IMR-90 (cell line): Measurements from ENCODE around the gene ACOX1. TPM values are rescaled to one million over a fixed set of nuclear protein-coding genes. Genes with fewer than 3 reads are reported as not detected.

Experiments
- ATAC-seq: fragments of 200-7000 bp; cut with Tn5 transposase; 2 replicates; pipeline ENCODE4 v1.9.1; 2020; ENCODE audit warnings: low read depth, mild to moderate bottlenecking, moderate library complexity
- BruUV-seq: library from RNA; stranded (reverse); fragments of 400-500 nt; replicated peaks from 2 replicates; lab custom pipeline; 2021; lab: Mats Ljungman, UMichigan
- CTCF ChIA-PET: fragments of 300-600 bp; formaldehyde crosslinking; extraction: SDS; loops from one replicate; lab custom pipeline; 2021; ENCODE audit warnings: antibody characterized with exemption; lab: Yijun Ruan, JAX
- POLR2A ChIA-PET: fragments of 300-600 bp; sonication (Branson Sonifier 250); formaldehyde crosslinking; loops from one replicate; lab custom pipeline; 2022; ENCODE audit warnings: antibody characterized with exemption; ENCODE audit not compliant: unreplicated experiment; lab: Charles Lee
- DNase-seq: peaks from one replicate; pipeline ENCODE4 v3.0.0; 2013
- H2AFZ ChIP-seq: replicated peaks from 2 replicates; pipeline ENCODE3; 2013; ENCODE audit warnings: low read length, mild to moderate bottlenecking; ENCODE audit not compliant: poor library complexity
- H2AK5ac ChIP-seq: 2 replicates; pipeline ENCODE4 v1.6.1; 2013; ENCODE audit warnings: low read depth, low read length, inconsistent platforms
- H2AK9ac ChIP-seq: replicated peaks from 2 replicates; pipeline ENCODE3; 2013; ENCODE audit warnings: mild to moderate bottlenecking, low read depth, low read length, moderate library complexity; ENCODE audit not compliant: poor library complexity
- H2BK120ac ChIP-seq: 2 replicates; pipeline ENCODE4 v1.6.1; 2013; ENCODE audit warnings: low read depth, low read length, inconsistent platforms
- H2BK15ac ChIP-seq: 3 replicates; pipeline ENCODE4 v1.6.1; 2013; ENCODE audit warnings: low read depth, low read length, inconsistent platforms
- H2BK20ac ChIP-seq: 2 replicates; pipeline ENCODE4 v1.6.1; 2013; ENCODE audit warnings: low read depth, mild to moderate bottlenecking, inconsistent platforms, low read length, moderate library complexity
- H2BK5ac ChIP-seq: 2 replicates; pipeline ENCODE4 v1.6.1; 2013; ENCODE audit warnings: mild to moderate bottlenecking, low read depth, low read length, inconsistent platforms; ENCODE audit not compliant: poor library complexity, severe bottlenecking
- H3K14ac ChIP-seq: replicated peaks from 2 replicates; pipeline ENCODE4 v1.6.1; 2013; ENCODE audit warnings: low read depth, low read length, inconsistent platforms
- H3K18ac ChIP-seq: 2 replicates; pipeline ENCODE4 v1.6.1; 2013; ENCODE audit warnings: low read depth, low read length, control low read depth
- H3K23ac ChIP-seq: 2 replicates; pipeline ENCODE4 v1.6.1; 2013; ENCODE audit warnings: low read depth, low read length, inconsistent platforms
- H3K27ac ChIP-seq: 2 replicates; pipeline ENCODE4 v1.5.1; 2013; ENCODE audit warnings: mild to moderate bottlenecking, control low read depth, low read length; ENCODE audit not compliant: insufficient read depth
- H3K27me3 ChIP-seq: 2 replicates; pipeline ENCODE4 v1.6.1; 2013; ENCODE audit warnings: low read length; ENCODE audit not compliant: control insufficient read depth, insufficient read depth
- H3K36me3 ChIP-seq: 2 replicates; pipeline ENCODE4 v1.6.1; 2013; ENCODE audit warnings: low read length, mixed read lengths; ENCODE audit not compliant: control insufficient read depth, insufficient read depth
- H3K4ac ChIP-seq: 2 replicates; pipeline ENCODE4 v1.6.1; 2013; ENCODE audit warnings: low read depth, low read length, inconsistent platforms
- H3K4me1 ChIP-seq: 2 replicates; pipeline ENCODE4 v1.6.1; 2013; ENCODE audit warnings: low read length, mixed read lengths; ENCODE audit not compliant: control insufficient read depth, insufficient read depth
- H3K4me2 ChIP-seq: 2 replicates; pipeline ENCODE4 v1.6.1; 2013; ENCODE audit warnings: low read depth, mild to moderate bottlenecking, control low read depth, low read length, moderate library complexity
- H3K4me3 ChIP-seq: 2 replicates; pipeline ENCODE4 v1.5.1; 2013; ENCODE audit warnings: low read depth, mild to moderate bottlenecking, control low read depth, low read length, moderate library complexity; ENCODE audit not compliant: insufficient read depth
- H3K56ac ChIP-seq: 2 replicates; pipeline ENCODE4 v1.6.1; 2013; ENCODE audit warnings: low read length, inconsistent platforms; ENCODE audit not compliant: insufficient read depth; ENCODE audit errors: extremely low read depth
- H3K79me1 ChIP-seq, 2 experiments: 2 replicates each; pipeline ENCODE4 v1.6.1; 2013; ENCODE audit warnings: low read length in 2 of 2, inconsistent platforms in 1 of 2, low read depth in 1 of 2
- H3K9ac ChIP-seq: 2 replicates; pipeline ENCODE4 v1.6.1; 2013; ENCODE audit warnings: low read depth, low read length, control low read depth
- H3K9me1 ChIP-seq: 2 replicates; pipeline ENCODE4 v1.6.1; 2013; ENCODE audit warnings: low read length, inconsistent platforms; ENCODE audit not compliant: insufficient read depth
- H3K9me3 ChIP-seq: 2 replicates; pipeline ENCODE4 v1.6.1; 2013; ENCODE audit warnings: low read length; ENCODE audit not compliant: control insufficient read depth, insufficient read depth
- H4K20me1 ChIP-seq: 2 replicates; pipeline ENCODE4 v1.6.1; 2013; ENCODE audit warnings: low read length, inconsistent platforms; ENCODE audit not compliant: insufficient read depth
- H4K5ac ChIP-seq: 2 replicates; pipeline ENCODE4 v1.6.1; 2013; ENCODE audit warnings: mild to moderate bottlenecking, low read depth, low read length, control low read depth
- H4K8ac ChIP-seq, 2 experiments: 2 replicates each; pipeline ENCODE4 v1.6.1; 2013; ENCODE audit warnings: low read depth in 2 of 2, low read length in 2 of 2, control low read depth in 1 of 2, inconsistent platforms in 1 of 2
- H4K91ac ChIP-seq: 2 replicates; pipeline ENCODE4 v1.6.1; 2013; ENCODE audit warnings: low read depth, low read length, inconsistent platforms; ENCODE audit not compliant: insufficient read depth
- CEBPB ChIP-seq: IDR thresholded peaks from 2 replicates; pipeline ENCODE4 v1.6.1; 2012; ENCODE audit warnings: low read depth, low read length, improper control_type of control experiment
- CHD1 ChIP-seq: IDR thresholded peaks from 2 replicates; pipeline ENCODE4 v1.6.1; 2012; ENCODE audit warnings: low read depth, low read length, improper control_type of control experiment
- MAFK ChIP-seq: IDR thresholded peaks from 2 replicates; pipeline ENCODE4 v1.6.1; 2012; ENCODE audit warnings: low read depth, low read length, improper control_type of control experiment
- MAZ ChIP-seq: IDR thresholded peaks from 2 replicates; pipeline ENCODE4 v1.6.1; 2012; ENCODE audit warnings: low read depth, mild to moderate bottlenecking, low read length, improper control_type of control experiment, moderate library complexity, borderline replicate concordance
- NFE2L2 ChIP-seq: fragments of 150-350 bp; IDR thresholded peaks from 2 replicates; pipeline ENCODE4 v1.6.1; 2016; ENCODE audit warnings: low read depth, mild to moderate bottlenecking, low read length
- POLR2A ChIP-seq: IDR thresholded peaks from 2 replicates; pipeline ENCODE4 v1.6.1; 2012; ENCODE audit warnings: mild to moderate bottlenecking, low read depth, low read length
- RAD21 ChIP-seq: IDR thresholded peaks from 2 replicates; pipeline ENCODE4 v1.6.1; 2012; ENCODE audit warnings: low read length, improper control_type of control experiment
- RCOR1 ChIP-seq: IDR thresholded peaks from 2 replicates; pipeline ENCODE4 v1.6.1; 2012; ENCODE audit warnings: mild to moderate bottlenecking, low read length, improper control_type of control experiment; ENCODE audit not compliant: insufficient replicate concordance
- RFX5 ChIP-seq: IDR thresholded peaks from 2 replicates; pipeline ENCODE4 v1.8.0; 2012; ENCODE audit warnings: low read depth, mild to moderate bottlenecking, low read length, moderate library complexity
- WGBS, 2 experiments: methylation state at CpG; one replicate each; pipeline versions ENCODE4 v1.1.5 to v1.1.7; 2013; ENCODE audit warnings: missing lambda C conversion rate in 2 of 2; ENCODE audit not compliant: insufficient read length in 1 of 2; ENCODE audit errors: extremely low coverage in 2 of 2; 5-methylcytosine and 5-hydroxymethylcytosine counted together
- dilution Hi-C: fragments of 300-500 bp; cut with HindIII; formaldehyde crosslinking; loops from one replicate; pipeline ENCODE4 v1.14.3; 2018; ENCODE audit warnings: low sequenced_read_pairs; ENCODE audit not compliant: unreplicated experiment
- in situ Hi-C: fragments of 300-500 bp; cut with MboI; formaldehyde crosslinking; loops from 3 replicates; pipeline ENCODE4 v1.14.3; 2019; ENCODE audit warnings: low sequenced_read_pairs, inconsistent platforms, mixed read lengths
- intact Hi-C: fragments of 100-400 bp; cut with micrococcal nuclease; formaldehyde crosslinking; loops from 2 replicates; pipeline ENCODE4 v1.10.0; 2022
- polyA plus RNA-seq, 3 experiments: library from polyadenylated mRNA; depleted of rRNA; stranded (reverse); fragments of >200 nt; gene quantifications; 2 replicates each; pipeline ENCODE4 v1.2.3, GENCODE V29; 2012; ENCODE audit warnings: low replicate concordance in 1 of 3
- total RNA-seq: library from RNA; depleted of rRNA; stranded (reverse); fragments of >200 nt; gene quantifications from 2 replicates; pipeline ENCODE4 v1.2.3, GENCODE V29; 2012

The ACOX1 gene
- total and polyA plus RNA-seq, 2 of the 4 experiments (the other 2 are of a cell fraction): 16.1 to 94.8 TPM

DNA sequence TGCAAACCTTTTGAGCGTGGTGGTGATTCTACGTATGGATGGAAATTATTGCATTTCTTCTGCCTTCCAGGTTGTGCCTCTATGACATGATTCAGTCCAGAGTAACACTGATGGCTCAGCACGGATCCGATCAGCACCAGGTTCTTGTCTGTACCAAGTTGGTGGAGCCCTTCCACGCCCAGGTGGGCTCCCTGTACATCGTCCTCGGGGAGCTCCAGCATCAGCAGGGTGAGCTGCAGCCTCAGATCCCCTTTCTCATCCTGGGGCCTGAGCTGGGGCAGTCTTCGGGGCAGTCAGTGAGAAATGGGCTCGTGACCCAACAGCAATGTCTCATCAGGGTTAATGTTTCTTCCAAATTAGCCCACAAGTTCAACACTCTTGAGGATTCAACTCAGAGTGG, 12.4 kb upstream of the ACOX1 start:
- Histone ChIP-seq H3K9ac (no peak overlapping the region), H2BK120ac (no peak overlapping the region), H3K27ac (no peak overlapping the region), H3K23ac (no peak overlapping the region), H4K91ac (no peak overlapping the region), H3K79me1 (peaks cover 0 to 5% of the 10 kb centered on the region in 2 experiments; a peak in 1 of 4 replicates), H4K20me1 (no peaks in the 10 kb centered on the region), H4K5ac (no peak overlapping the region), H3K36me3 (peaks cover 18% of the 10 kb centered on the region), H3K27me3 (no peaks in the 10 kb centered on the region), H3K4ac (no peak overlapping the region), H3K4me2 (no peak overlapping the region), H3K14ac (no peak overlapping the region), H2BK5ac (no peak overlapping the region), H2BK20ac (no peak overlapping the region), H3K4me1 (no peaks in the 10 kb centered on the region), H3K9me1 (no peaks in the 10 kb centered on the region; the same call in 1 of the 2 replicates), H2BK15ac (no peak overlapping the region), H2AK5ac (no peak overlapping the region), H3K18ac (no peak overlapping the region), H3K9me3 (no peaks in the 10 kb centered on the region), H3K56ac (no peak overlapping the region), H2AK9ac (no peak overlapping the region), H4K8ac (no peak overlapping the region), H2AFZ (no peak overlapping the region), H3K4me3 (no peak overlapping the region)
- DNase-seq (no peak), ATAC-seq (no peak)
- POLR2A ChIA-PET: interaction anchor here (0.6 kb wide), 1 partner anchor 111 kb away, joined by 3 read pairs; no protein-coding TSS in a partner anchor
- TF ChIP-seq MAFK (no peak), MAZ (no peak), CEBPB (no peak), RFX5 (no peak), RAD21 (no peak), RCOR1 (no peak), NFE2L2 (no peak), POLR2A (no peak), CHD1 (no peak)
- dilution Hi-C loops (no loop called here), intact Hi-C loops (no loop called here), in situ Hi-C loops (no loop called here)
- WGBS, 2 experiments: 84% methylated on average over 7 of the region's 9 CpGs; no CpG with 5 or more reads in 1 of the 2 experiments
- CTCF ChIA-PET: no interaction called here
- no TSS peak for BruUV-seq
